HepG2 (cell line): ENCODE results near the gene MEX3C. TPM values are rescaled to one million over a fixed set of nuclear protein-coding genes. Genes with fewer than 3 reads are reported as not detected.

Experiments
- ARID2 ChIP-seq: sonication (generic); formaldehyde crosslinking; IDR thresholded peaks from 2 replicates; pipeline ENCODE4 v1.8.1; 2022; ENCODE audit warnings: mild to moderate bottlenecking, missing genetic modification reagents, borderline replicate concordance
- ARNT ChIP-seq: fragments of 450-650 bp; IDR thresholded peaks from 2 replicates; pipeline ENCODE4 v1.6.1; 2017
- ATF7-NPFF ChIP-seq: sonication (generic); formaldehyde crosslinking; IDR thresholded peaks from 2 replicates; pipeline ENCODE4 v1.8.1; 2023; ENCODE audit warnings: mild to moderate bottlenecking, low read depth, missing genetic modification reagents, moderate library complexity
- CHD4 ChIP-seq: fragments of 200-600 bp; sonication (generic); IDR thresholded peaks from 2 replicates; pipeline ENCODE4 v1.7.0; 2017; ENCODE audit warnings: mild to moderate bottlenecking, low read length, borderline replicate concordance
- ELF3 ChIP-seq: IDR thresholded peaks from 2 replicates; pipeline ENCODE4 v1.6.1; 2016; ENCODE audit warnings: missing genetic modification reagents, missing compliant biosample characterization
- IRF9 ChIP-seq: sonication (generic); formaldehyde crosslinking; IDR thresholded peaks from 2 replicates; pipeline ENCODE4 v1.8.0; 2022; ENCODE audit warnings: missing genetic modification reagents, mild to moderate bottlenecking, borderline replicate concordance
- IRX3 ChIP-seq: sonication (generic); formaldehyde crosslinking; IDR thresholded peaks from 2 replicates; pipeline ENCODE4 v1.8.1; 2023; ENCODE audit warnings: mild to moderate bottlenecking, low read depth, missing genetic modification reagents, borderline replicate concordance
- MTA1 ChIP-seq: sonication (generic); formaldehyde crosslinking; IDR thresholded peaks from 2 replicates; pipeline ENCODE4 v1.4.0; 2020; ENCODE audit warnings: missing genetic modification reagents, mild to moderate bottlenecking, borderline replicate concordance
- MXD4 ChIP-seq: IDR thresholded peaks from 2 replicates; pipeline ENCODE4 v1.6.1; 2016; ENCODE audit warnings: mild to moderate bottlenecking, missing biosample characterization, missing genetic modification reagents
- NFE2 ChIP-seq: sonication (generic); formaldehyde crosslinking; IDR thresholded peaks from 2 replicates; pipeline ENCODE4 v1.4.0; 2020; ENCODE audit warnings: missing genetic modification reagents
- NFIC ChIP-seq: IDR thresholded peaks from 2 replicates; pipeline ENCODE4 v1.6.1; 2012; ENCODE audit warnings: mild to moderate bottlenecking, low read length, inconsistent platforms
- NFKB2 ChIP-seq: sonication (generic); formaldehyde crosslinking; IDR thresholded peaks from 2 replicates; pipeline ENCODE4 v1.4.0; 2020; ENCODE audit warnings: missing genetic modification reagents, borderline replicate concordance
- NONO ChIP-seq, 2 experiments: fragments of 450-650 bp in 1 of 2; sonication (generic) in 1 of 2; formaldehyde crosslinking in 1 of 2; IDR thresholded peaks in 1 of 2; conservative IDR thresholded peaks in 1 of 2; 2 replicates each; pipeline versions ENCODE4 v1.6.1 to v1.8.0; 2017 to 2022; ENCODE audit warnings: mild to moderate bottlenecking in 1 of 2, missing genetic modification reagents in 1 of 2, moderate library complexity in 1 of 2
- SIN3B ChIP-seq: fragments of 150-350 bp; IDR thresholded peaks from 2 replicates; pipeline ENCODE4 v1.6.1; 2014; ENCODE audit warnings: low read length
- XRCC5 ChIP-seq: fragments of 200-400 bp; formaldehyde crosslinking; optimal IDR thresholded peaks from 2 replicates; pipeline ENCODE3; 2017; ENCODE audit warnings: mild to moderate bottlenecking, low read length
- ZBTB37 ChIP-seq: sonication (generic); formaldehyde crosslinking; IDR thresholded peaks from 2 replicates; pipeline ENCODE4 v1.4.0; 2020; ENCODE audit warnings: mild to moderate bottlenecking, missing genetic modification reagents
- ZFP62 ChIP-seq: sonication (generic); formaldehyde crosslinking; IDR thresholded peaks from 2 replicates; pipeline ENCODE4 v1.4.0; 2020; ENCODE audit warnings: missing genetic modification reagents
- ZNF18 ChIP-seq: sonication (generic); formaldehyde crosslinking; IDR thresholded peaks from 2 replicates; pipeline ENCODE4 v1.8.0; 2022; ENCODE audit warnings: mild to moderate bottlenecking, missing genetic modification reagents; ENCODE audit not compliant: insufficient replicate concordance
- ZNF230 ChIP-seq: sonication (generic); formaldehyde crosslinking; IDR thresholded peaks from 2 replicates; pipeline ENCODE4 v1.4.0; 2020; ENCODE audit warnings: mild to moderate bottlenecking, missing genetic modification reagents
- ZNF432 ChIP-seq: sonication (generic); formaldehyde crosslinking; IDR thresholded peaks from 2 replicates; pipeline ENCODE4 v1.5.0; 2020; ENCODE audit warnings: missing genetic modification reagents, mild to moderate bottlenecking, borderline replicate concordance
- ZNF563 ChIP-seq: sonication (generic); formaldehyde crosslinking; IDR thresholded peaks from 2 replicates; pipeline ENCODE4 v1.8.0; 2022; ENCODE audit warnings: mild to moderate bottlenecking, moderate library complexity, missing genetic modification reagents
- ZNF724P ChIP-seq: sonication (generic); formaldehyde crosslinking; IDR thresholded peaks from 2 replicates; pipeline ENCODE4 v1.8.0; 2022; ENCODE audit warnings: missing genetic modification reagents, borderline replicate concordance
- polyA plus RNA-seq, 8 experiments: library from polyadenylated mRNA; depleted of rRNA in 3 of 8; stranded (reverse) in 7 of 8; unstranded in 1 of 8; fragments of >200 nt; fragmentation: Illumina TruSeq in 4 of 8; extraction: Trizol in 4 of 8; gene quantifications; 2 replicates each; pipeline versions ENCODE4 v1.2.1 to v1.2.3, GENCODE V29; 2011 to 2016; ENCODE audit warnings: low read depth in 4 of 8, missing spikeins in 1 of 8, mixed read lengths in 1 of 8; ENCODE audit not compliant: insufficient read depth in 1 of 8
- total RNA-seq, 5 experiments: library from RNA; depleted of rRNA; stranded (reverse); fragments of >200 nt; fragmentation: Illumina TruSeq; extraction: Trizol; gene quantifications; 2 replicates each; pipeline ENCODE4 v1.2.3, GENCODE V29; 2016; ENCODE audit warnings: low read depth in 1 of 5
- TF ChIP-seq, protein P1 (sequence below): IDR thresholded peaks from 2 replicates; pipeline ENCODE4 v1.6.1; 2016; ENCODE audit warnings: missing compliant biosample characterization, missing genetic modification reagents, borderline replicate concordance

The MEX3C gene
- total and polyA plus RNA-seq, 2 of the 13 experiments (the other 11 are each of a cell fraction or from before 2014, with no cell fraction given), result 34.8 to 36.4 TPM

DNA sequence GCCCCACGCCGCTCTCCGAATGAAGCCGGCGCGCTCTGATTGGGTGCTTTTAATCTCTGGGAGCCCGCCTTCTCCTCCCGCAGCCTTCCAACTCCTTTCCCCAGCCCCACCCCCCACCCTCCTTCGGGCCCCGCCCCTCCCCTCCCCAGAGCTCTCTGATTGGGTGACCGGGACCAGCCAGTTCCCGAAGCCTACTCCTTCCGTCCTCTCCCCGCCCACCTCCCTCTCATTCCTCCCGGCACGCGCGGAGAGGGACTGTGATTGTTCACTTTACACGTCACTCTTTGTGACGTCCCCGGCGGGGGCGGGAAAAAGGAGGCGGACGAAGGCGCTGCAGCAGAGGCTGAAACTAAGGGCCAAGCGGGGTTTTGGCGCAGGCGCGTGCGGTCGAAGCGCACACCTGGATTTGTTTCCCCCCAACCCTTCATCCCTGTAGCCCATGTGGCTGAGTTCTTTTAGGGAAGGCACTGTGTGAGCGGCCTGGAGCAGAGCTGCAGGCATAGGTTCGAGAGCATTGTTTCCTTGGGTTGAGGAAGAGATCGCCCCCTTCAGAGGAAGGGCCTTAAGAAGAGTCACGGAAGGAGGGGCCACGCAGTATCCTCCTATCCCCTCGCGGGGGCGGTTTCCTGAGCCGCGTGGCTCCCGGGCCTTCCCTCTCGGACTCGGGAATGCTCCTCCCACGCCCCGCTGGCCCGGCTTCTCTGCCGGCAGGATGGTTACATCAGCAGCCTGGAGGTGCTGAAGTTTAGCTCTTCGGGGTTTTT lies at the start of gene MEX3C (continued):
- peak; percentile 47; the same call in 1 of the 2 replicates for TF ChIP-seq ZBTB37
- TF ChIP-seq ZNF563 (CRISPR knock-in tag), result 0 out of 2 replicates have a peak, but pooled peaks have one; percentile 41
- TF ChIP-seq, protein P1, sequence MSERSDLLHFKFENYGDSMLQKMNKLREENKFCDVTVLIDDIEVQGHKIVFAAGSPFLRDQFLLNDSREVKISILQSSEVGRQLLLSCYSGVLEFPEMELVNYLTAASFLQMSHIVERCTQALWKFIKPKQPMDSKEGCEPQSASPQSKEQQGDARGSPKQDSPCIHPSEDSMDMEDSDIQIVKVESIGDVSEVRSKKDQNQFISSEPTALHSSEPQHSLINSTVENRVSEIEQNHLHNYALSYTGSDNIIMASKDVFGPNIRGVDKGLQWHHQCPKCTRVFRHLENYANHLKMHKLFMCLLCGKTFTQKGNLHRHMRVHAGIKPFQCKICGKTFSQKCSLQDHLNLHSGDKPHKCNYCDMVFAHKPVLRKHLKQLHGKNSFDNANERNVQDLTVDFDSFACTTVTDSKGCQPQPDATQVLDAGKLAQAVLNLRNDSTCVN, result no peak
- TF ChIP-seq NFIC, result no peak
- TF ChIP-seq ZNF230, result 0 out of 2 replicates have a peak, but pooled peaks have one; percentile 49
- TF ChIP-seq ELF3 (CRISPR knock-in tag), result 0 out of 2 replicates have a peak, but pooled peaks have one; percentile 34
- TF ChIP-seq NFE2 (CRISPR knock-in tag), result no peak
- peak; percentile 72; the same call in 1 of the 2 replicates for TF ChIP-seq NFKB2 (CRISPR knock-in tag)
- TF ChIP-seq ZNF18, result no peak
- TF ChIP-seq IRX3 (CRISPR knock-in tag), result 0 out of 2 replicates have a peak, but pooled peaks have one; percentile 42
- no peak for TF ChIP-seq ZFP62 (CRISPR knock-in tag)
- TF ChIP-seq CHD4, result no peak
- no peak for TF ChIP-seq NONO (IDR thresholded peaks at IDR 0.05)
- TF ChIP-seq NONO (CRISPR knock-in tag; conservative IDR thresholded peaks at IDR 0.05), result peak; percentile 51
- no peak for TF ChIP-seq ZNF432 (CRISPR knock-in tag)
- TF ChIP-seq ZNF724P (CRISPR knock-in tag), result 0 out of 2 replicates have a peak, but pooled peaks have one; percentile 39
- peak; percentile 38 for TF ChIP-seq XRCC5
- peak; percentile 63 for TF ChIP-seq ATF7-NPFF (CRISPR knock-in tag)
- TF ChIP-seq MTA1 (CRISPR knock-in tag), result 0 out of 2 replicates have a peak, but pooled peaks have one; percentile 37
- 0 out of 2 replicates have a peak, but pooled peaks have one; percentile 46 for TF ChIP-seq ARID2 (CRISPR knock-in tag)
- peak; percentile 85 for TF ChIP-seq IRF9 (CRISPR knock-in tag)
- no peak; the same call in 1 of the 2 replicates for TF ChIP-seq MXD4
- no peak for TF ChIP-seq SIN3B
- no peak for TF ChIP-seq ARNT
